ENCODE measurements around the gene ARHGAP26. TPM values are rescaled to one million over a fixed set of nuclear protein-coding genes. Genes with fewer than 3 reads are reported as not detected.
"Not testable (repeated sequence)": the region's sequence is repeated elsewhere in the genome, so short reads cannot be mapped to it uniquely, and the experiment has no call there.

ARHGAP26 gene
- total RNA-seq, 2 experiments from 2014 or later, result 12.8 to 15.4 TPM

GRCh38 chr5:142925795-142926194 is 155.6 kb downstream of the ARHGAP26 start:
- Mint-ChIP-seq H3K4me1 (peaks cover 23% of the 10 kb centered on the region), H3K27me3 (no peaks in the 10 kb centered on the region), H3K27ac (no peak overlapping the region), H3K9me3 (ENCODE audit: low read depth) (no peaks in the 10 kb centered on the region), H3K4me3 (no peak overlapping the region), H3K36me3 (ENCODE audit: low read depth) (peaks cover 3% of the 10 kb centered on the region)
- intact Hi-C loops (cut with DNase I, micrococcal nuclease), result no loop called here
- POLR2A ChIA-PET, result no interaction called here
- DNase-seq (no peak), ATAC-seq (no peak)
- CTCF ChIA-PET, result interaction anchor here (0.6 to 1.0 kb wide), 3 partner anchors 13 to 388 kb away, joined by 3 read pairs; no protein-coding TSS in a partner anchor

GRCh38 chr5:142926549-142926948 is 156.4 kb downstream of the ARHGAP26 start:
- Mint-ChIP-seq H3K4me1 (peaks cover 23% of the 10 kb centered on the region), H3K27ac (no peak overlapping the region), H3K9me3 (ENCODE audit: low read depth) (no peaks in the 10 kb centered on the region), H3K27me3 (no peaks in the 10 kb centered on the region), H3K4me3 (no peak overlapping the region), H3K36me3 (ENCODE audit: low read depth) (peaks cover 3% of the 10 kb centered on the region)
- ChIA-PET POLR2A (no interaction called here), CTCF (interaction anchor here (0.9 kb wide), 1 partner anchor 10 kb away, joined by 3 read pairs; no protein-coding TSS in a partner anchor)
- no peak for DNase-seq
- intact Hi-C loops (cut with DNase I, micrococcal nuclease), result no loop called here
- ATAC-seq, result no peak

- H3K9me3 Mint-ChIP-seq (ENCODE audit: low read depth); H3K27ac Mint-ChIP-seq; intact Hi-C loops (cut with DNase I, micrococcal nuclease); POLR2A ChIA-PET; H3K4me3 Mint-ChIP-seq; DNase-seq; H3K27me3 Mint-ChIP-seq; ATAC-seq: not testable (repeated sequence)
- CTCF ChIA-PET, result interaction anchor here (0.6 kb wide), 1 partner anchor 631 kb away, joined by 4 read pairs; no protein-coding TSS in a partner anchor
- Mint-ChIP-seq H3K36me3 (ENCODE audit: low read depth) (peaks cover 23% of the 10 kb centered on the region), H3K4me1 (peaks cover 15% of the 10 kb centered on the region)
These were observed 158.8 kb downstream of the ARHGAP26 start for GRCh38 chr5:142928999-142929398.

GRCh38 chr5:142929587-142929986 is 159.4 kb downstream of the ARHGAP26 start:
- Mint-ChIP-seq H3K36me3 (ENCODE audit: low read depth) (peaks cover 24% of the 10 kb centered on the region), H3K4me1 (peaks cover 13% of the 10 kb centered on the region), H3K4me3 (no peak overlapping the region), H3K27ac (no peak overlapping the region), H3K9me3 (ENCODE audit: low read depth) (no peaks in the 10 kb centered on the region), H3K27me3 (no peaks in the 10 kb centered on the region)
- POLR2A ChIA-PET, result no interaction called here
- intact Hi-C loops (cut with DNase I, micrococcal nuclease), result no loop called here
- no peak for ATAC-seq
- DNase-seq, result no peak
- CTCF ChIA-PET, result no interaction called here

- ATAC-seq (no peak), DNase-seq (no peak)
- Mint-ChIP-seq H3K4me1 (peaks cover 10% of the 10 kb centered on the region), H3K27ac (no peak overlapping the region), H3K4me3 (no peak overlapping the region), H3K9me3 (ENCODE audit: low read depth) (no peaks in the 10 kb centered on the region), H3K27me3 (no peaks in the 10 kb centered on the region), H3K36me3 (ENCODE audit: low read depth) (peaks cover 27% of the 10 kb centered on the region)
- ChIA-PET CTCF (no interaction called here), POLR2A (interaction anchor here (0.6 kb wide), 1 partner anchor 244 kb away, joined by 3 read pairs; no protein-coding TSS in a partner anchor)
- intact Hi-C loops (cut with DNase I, micrococcal nuclease), result no loop called here
These were observed 160.4 kb downstream of the ARHGAP26 start for GRCh38 chr5:142930395-142931110.

- H3K36me3 Mint-ChIP-seq (ENCODE audit: low read depth), result peaks cover 27% of the 10 kb centered on the region
- intact Hi-C loops (cut with DNase I, micrococcal nuclease), result no loop called here
- ChIA-PET POLR2A (no interaction called here), CTCF (interaction anchor here (1.4 to 1.5 kb wide), 3 partner anchors 11 to 219 kb away, joined by 4 to 7 read pairs (median 7); no protein-coding TSS in a partner anchor)
- H3K27ac Mint-ChIP-seq, result no peak overlapping the region
- no peaks in the 10 kb centered on the region for H3K27me3 Mint-ChIP-seq
- no peak for ATAC-seq
- peaks cover 13% of the 10 kb centered on the region for H3K4me1 Mint-ChIP-seq
- no peak for DNase-seq
- no peak overlapping the region for H3K4me3 Mint-ChIP-seq
- no peaks in the 10 kb centered on the region for H3K9me3 Mint-ChIP-seq (ENCODE audit: low read depth)
These were observed 161.9 kb downstream of the ARHGAP26 start for GRCh38 chr5:142931896-142932686.

GRCh38 chr5:142934051-142934762 is 164.0 kb downstream of the ARHGAP26 start:
- H3K9me3 Mint-ChIP-seq (ENCODE audit: low read depth), result no peaks in the 10 kb centered on the region
- ChIA-PET POLR2A (no interaction called here), CTCF (interaction anchor here (0.6 to 1.5 kb wide), 2 partner anchors 46 to 68 kb away, joined by 3 to 5 read pairs; no protein-coding TSS in a partner anchor)
- no peak overlapping the region for H3K4me3 Mint-ChIP-seq
- H3K27me3 Mint-ChIP-seq, result no peaks in the 10 kb centered on the region
- intact Hi-C loops (cut with DNase I, micrococcal nuclease), result no loop called here
- no peak for ATAC-seq
- H3K36me3 Mint-ChIP-seq (ENCODE audit: low read depth), result peaks cover 27% of the 10 kb centered on the region
- H3K27ac Mint-ChIP-seq, result no peak overlapping the region
- H3K4me1 Mint-ChIP-seq, result peaks cover 13% of the 10 kb centered on the region
- no peak for DNase-seq

- DNase-seq, result no peak
- CTCF ChIA-PET, result interaction anchor here (0.7 to 1.5 kb wide), 2 partner anchors 14 to 47 kb away, joined by 3 to 5 read pairs; no protein-coding TSS in a partner anchor
- ATAC-seq, result no peak
- Mint-ChIP-seq H3K27me3 (no peaks in the 10 kb centered on the region), H3K4me1 (peaks cover 18% of the 10 kb centered on the region), H3K36me3 (ENCODE audit: low read depth) (peaks cover 27% of the 10 kb centered on the region), H3K4me3 (no peak overlapping the region), H3K9me3 (ENCODE audit: low read depth) (no peaks in the 10 kb centered on the region), H3K27ac (no peak overlapping the region)
- POLR2A ChIA-PET, result no interaction called here
- intact Hi-C loops (cut with DNase I, micrococcal nuclease), result no loop called here
These were observed 164.8 kb downstream of the ARHGAP26 start for GRCh38 chr5:142935014-142935413.

GRCh38 chr5:142937374-142937773 is 167.2 kb downstream of the ARHGAP26 start:
- ChIA-PET POLR2A (no interaction called here), CTCF (no interaction called here)
- Mint-ChIP-seq H3K36me3 (ENCODE audit: low read depth) (peaks cover 18% of the 10 kb centered on the region), H3K9me3 (ENCODE audit: low read depth) (no peaks in the 10 kb centered on the region), H3K27ac (no peak overlapping the region), H3K4me1 (peaks cover 23% of the 10 kb centered on the region), H3K4me3 (no peak overlapping the region), H3K27me3 (no peaks in the 10 kb centered on the region)
- intact Hi-C loops (cut with DNase I, micrococcal nuclease), result no loop called here
- ATAC-seq, result no peak
- DNase-seq, result no peak

- H3K27me3 Mint-ChIP-seq, result no peaks in the 10 kb centered on the region
- POLR2A ChIA-PET, result no interaction called here
- ATAC-seq, result no peak
- H3K4me1 Mint-ChIP-seq, result peaks cover 23% of the 10 kb centered on the region
- H3K4me3 Mint-ChIP-seq, result no peak overlapping the region
- H3K9me3 Mint-ChIP-seq (ENCODE audit: low read depth), result no peaks in the 10 kb centered on the region
- DNase-seq, result no peak
- intact Hi-C loops (cut with DNase I, micrococcal nuclease), result no loop called here
- no peak overlapping the region for H3K27ac Mint-ChIP-seq
- H3K36me3 Mint-ChIP-seq (ENCODE audit: low read depth), result peaks cover 11% of the 10 kb centered on the region
- CTCF ChIA-PET, result interaction anchor here (0.6 to 1.1 kb wide), 5 partner anchors 64 to 1719 kb away, joined by 3 read pairs; no protein-coding TSS in a partner anchor
These were observed 168.2 kb downstream of the ARHGAP26 start for GRCh38 chr5:142938266-142938880.

- Mint-ChIP-seq H3K4me3 (no peak overlapping the region), H3K27ac (no peak overlapping the region), H3K4me1 (peaks cover 22% of the 10 kb centered on the region), H3K27me3 (no peaks in the 10 kb centered on the region), H3K36me3 (ENCODE audit: low read depth) (peaks cover 6% of the 10 kb centered on the region), H3K9me3 (ENCODE audit: low read depth) (no peaks in the 10 kb centered on the region)
- intact Hi-C loops (cut with DNase I, micrococcal nuclease), result no loop called here
- ChIA-PET CTCF (interaction anchor here (0.6 to 1.1 kb wide), 4 partner anchors 63 to 1029 kb away, joined by 3 to 6 read pairs (median 4); no protein-coding TSS in a partner anchor), POLR2A (no interaction called here)
- DNase-seq (no peak), ATAC-seq (no peak)
These were observed 168.8 kb downstream of the ARHGAP26 start for GRCh38 chr5:142939006-142939405.
